AG04450 (cell line): Measurements from ENCODE around the gene UNK. TPM values are rescaled to one million over a fixed set of nuclear protein-coding genes. Genes with fewer than 3 reads are reported as not detected.
"Not testable (repeated sequence)": the region's sequence is repeated elsewhere in the genome, so short reads cannot be mapped to it uniquely, and the experiment has no call there.

Experiments used
- CTCF ChIA-PET: fragments of 300-600, 350-600 bp; formaldehyde crosslinking; extraction: SDS; loops from one replicate; lab custom pipeline; 2022; ENCODE audit warnings: antibody characterized with exemption, inconsistent platforms; lab: Charles Lee
- POLR2A ChIA-PET: fragments of 350-600 bp; formaldehyde crosslinking; extraction: SDS; loops from one replicate; lab custom pipeline; 2021; ENCODE audit warnings: antibody characterized with exemption, inconsistent platforms; lab: Yijun Ruan, JAX
- DNase-seq: peaks from one replicate; pipeline ENCODE4 v3.0.0-alpha.2; 2011; ENCODE audit warnings: low read depth, low spot score
- H3K27ac ChIP-seq: one replicate; pipeline ENCODE4 v1.5.1; 2012; ENCODE audit warnings: low read depth, low read length, control low read depth
- H3K27me3 ChIP-seq: one replicate; pipeline ENCODE4 v1.6.0; 2012; ENCODE audit warnings: low read length; ENCODE audit not compliant: control insufficient read depth, insufficient read depth
- H3K4me3 ChIP-seq: 2 replicates; pipeline ENCODE4 v1.5.1; 2011; ENCODE audit warnings: mild to moderate bottlenecking, low read depth, low read length, control low read depth
- H3K9me3 ChIP-seq: 2 replicates; pipeline ENCODE4 v1.5.1; 2012; ENCODE audit warnings: low read length; ENCODE audit not compliant: control insufficient read depth, insufficient read depth
- polyA plus RNA-seq: library from polyadenylated mRNA; depleted of rRNA; stranded (reverse); fragments of >200 nt; gene quantifications from 2 replicates; pipeline ENCODE4 v1.2.3, GENCODE V29; 2011
- TF ChIP-seq, protein P1 (sequence below): IDR thresholded peaks from 2 replicates; pipeline ENCODE4 v1.5.1; 2011; ENCODE audit warnings: low read depth, low read length, control low read depth, inconsistent platforms

UNK gene
- polyA plus RNA-seq, 1 experiment: 11.4 TPM

DNA sequence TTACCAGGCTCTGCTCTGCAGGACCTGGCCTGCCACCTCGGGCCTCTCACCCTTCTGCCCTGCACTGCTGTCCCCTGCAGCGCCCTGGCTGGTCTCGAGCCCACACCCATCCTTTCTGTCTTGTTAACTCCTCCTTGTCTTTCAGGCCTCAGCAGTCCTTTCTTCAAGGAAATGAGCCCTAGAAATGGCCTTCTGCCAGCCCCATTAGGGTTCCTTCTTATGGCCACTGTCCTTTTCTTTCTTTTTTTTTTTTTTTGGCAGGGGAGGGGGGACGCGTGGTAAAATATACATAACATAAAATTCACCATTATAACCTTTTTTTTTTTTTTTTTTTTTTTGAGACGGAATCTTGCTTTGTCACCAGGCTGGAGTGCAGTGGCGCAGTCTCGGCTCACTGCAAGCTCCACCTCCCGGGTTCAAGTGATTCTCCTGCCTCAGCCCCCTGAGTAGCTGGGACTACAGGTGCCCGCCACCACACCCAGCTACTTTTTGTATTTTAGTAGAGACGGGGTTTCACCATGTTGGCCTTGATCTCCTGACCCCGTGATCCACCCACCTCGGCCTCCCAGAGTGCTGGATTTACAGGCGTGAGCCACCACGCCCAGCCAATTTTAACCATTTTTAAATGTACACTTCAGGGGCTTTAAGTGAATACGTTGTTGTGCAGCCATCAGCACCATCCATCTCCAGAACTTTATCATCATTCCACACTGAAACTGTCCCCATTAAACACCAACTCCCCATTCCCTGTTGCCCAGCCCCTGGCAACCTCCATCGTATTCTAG, 81.0 kb downstream of the UNK start:
- H3K27ac ChIP-seq, DNase-seq, H3K27me3 ChIP-seq, H3K9me3 ChIP-seq, H3K4me3 ChIP-seq: not testable (repeated sequence)
- POLR2A ChIA-PET: interaction anchor here (1.3 to 1.6 kb wide), 2 partner anchors 8 to 86 kb away, joined by 7 to 10 read pairs; no protein-coding TSS in a partner anchor
- CTCF ChIA-PET: interaction anchor here (0.6 to 1.5 kb wide), 5 partner anchors 10 to 599 kb away, joined by 3 to 7 read pairs (median 3); partner anchors contain the start of gene WBP2

DNA sequence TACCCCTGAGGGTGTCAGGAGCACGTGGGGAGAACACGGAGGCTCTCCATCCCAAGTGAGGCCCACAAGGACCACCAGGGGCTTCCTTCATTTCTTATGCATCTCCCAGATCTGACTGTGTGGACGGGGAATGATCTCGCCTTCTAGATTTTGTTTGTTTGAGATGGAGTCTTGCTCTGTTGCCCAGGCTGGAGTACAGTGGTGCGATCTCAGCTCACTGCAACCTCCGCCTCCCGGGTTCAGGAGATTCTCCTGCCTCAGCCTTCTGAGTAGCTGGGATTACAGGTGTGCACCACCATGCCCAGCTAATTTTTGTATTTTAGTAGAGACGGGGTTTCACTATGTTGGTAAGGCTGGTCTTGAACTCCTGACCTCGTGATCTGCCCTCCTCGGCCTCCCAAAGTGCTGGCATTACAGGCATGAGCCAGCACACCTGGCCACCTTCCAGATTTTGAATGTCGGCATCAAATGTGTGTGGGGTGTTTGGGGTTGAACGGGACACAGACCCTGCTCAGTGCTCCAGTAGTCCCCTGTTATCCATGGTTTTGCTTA, 84.2 kb downstream of the UNK start:
- not testable (repeated sequence) for DNase-seq, H3K27me3 ChIP-seq, H3K4me3 ChIP-seq, H3K9me3 ChIP-seq
- POLR2A ChIA-PET: interaction anchor here (2.0 kb wide), 1 partner anchor 89 kb away, joined by 7 read pairs; no protein-coding TSS in a partner anchor
- peak overlapping the region; percentile 91 for H3K27ac ChIP-seq
- CTCF ChIA-PET: interaction anchor here (2.2 kb wide), 1 partner anchor 14 kb away, joined by 8 read pairs; the partner anchor contains the start of gene WBP2

DNA sequence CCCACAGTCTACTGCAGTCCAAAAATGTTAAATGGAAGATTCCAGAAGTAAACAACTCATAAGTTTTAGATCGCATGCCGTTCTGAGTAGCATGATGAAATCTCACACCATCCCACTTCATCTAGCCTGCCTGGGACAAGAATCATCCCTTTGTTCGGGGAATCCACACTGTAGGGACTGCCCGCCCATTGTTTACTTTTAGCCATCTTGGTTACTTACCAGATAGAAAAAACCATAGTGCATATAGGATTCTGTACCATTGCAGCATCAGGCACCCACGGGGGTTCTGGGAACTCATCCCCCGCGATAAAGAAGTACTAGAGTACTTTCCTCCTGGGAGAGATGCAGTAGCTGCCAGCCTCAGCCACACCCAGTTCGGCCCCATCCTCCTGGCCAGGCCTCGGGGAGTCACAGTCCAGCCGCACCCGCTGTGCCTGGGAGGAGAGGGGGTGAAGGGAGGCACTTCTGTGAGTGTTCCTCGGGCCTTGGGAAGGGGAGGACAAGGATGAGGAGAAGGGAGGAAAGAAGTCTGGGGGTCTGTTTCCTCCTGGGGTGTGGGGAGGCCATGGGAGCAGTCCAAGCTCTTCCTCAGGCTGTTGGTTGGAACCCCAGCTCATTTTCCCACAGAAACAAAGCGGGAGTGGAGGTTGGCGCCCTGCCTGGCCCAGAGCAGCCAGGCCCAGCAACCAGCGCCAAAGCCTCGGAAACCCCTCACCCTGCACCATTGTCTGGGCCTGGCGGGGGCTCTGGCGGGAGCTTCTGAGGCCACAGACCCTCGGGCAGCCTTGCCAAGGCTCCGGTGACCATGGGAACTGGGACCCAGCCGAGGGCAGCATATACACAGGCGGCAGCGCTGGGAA, 84.9 kb downstream of the UNK start:
- TF ChIP-seq, protein P1, sequence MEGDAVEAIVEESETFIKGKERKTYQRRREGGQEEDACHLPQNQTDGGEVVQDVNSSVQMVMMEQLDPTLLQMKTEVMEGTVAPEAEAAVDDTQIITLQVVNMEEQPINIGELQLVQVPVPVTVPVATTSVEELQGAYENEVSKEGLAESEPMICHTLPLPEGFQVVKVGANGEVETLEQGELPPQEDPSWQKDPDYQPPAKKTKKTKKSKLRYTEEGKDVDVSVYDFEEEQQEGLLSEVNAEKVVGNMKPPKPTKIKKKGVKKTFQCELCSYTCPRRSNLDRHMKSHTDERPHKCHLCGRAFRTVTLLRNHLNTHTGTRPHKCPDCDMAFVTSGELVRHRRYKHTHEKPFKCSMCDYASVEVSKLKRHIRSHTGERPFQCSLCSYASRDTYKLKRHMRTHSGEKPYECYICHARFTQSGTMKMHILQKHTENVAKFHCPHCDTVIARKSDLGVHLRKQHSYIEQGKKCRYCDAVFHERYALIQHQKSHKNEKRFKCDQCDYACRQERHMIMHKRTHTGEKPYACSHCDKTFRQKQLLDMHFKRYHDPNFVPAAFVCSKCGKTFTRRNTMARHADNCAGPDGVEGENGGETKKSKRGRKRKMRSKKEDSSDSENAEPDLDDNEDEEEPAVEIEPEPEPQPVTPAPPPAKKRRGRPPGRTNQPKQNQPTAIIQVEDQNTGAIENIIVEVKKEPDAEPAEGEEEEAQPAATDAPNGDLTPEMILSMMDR: no peak
- peak overlapping the region; percentile 91 for H3K27ac ChIP-seq
- CTCF ChIA-PET: interaction anchor here (0.6 to 1.0 kb wide), 3 partner anchors 8 to 9 kb away, joined by 3 to 4 read pairs (median 3); partner anchors contain the start of gene TRIM47
- no peaks in the 10 kb centered on the region for H3K9me3 ChIP-seq
- H3K4me3 ChIP-seq: peak overlapping the region; percentile 37
- no peak for DNase-seq
- no peaks in the 10 kb centered on the region for H3K27me3 ChIP-seq
- POLR2A ChIA-PET: interaction anchor here (1.0 to 2.0 kb wide), 2 partner anchors 14 to 89 kb away, joined by 5 to 7 read pairs; partner anchors contain the start of gene WBP2

DNA sequence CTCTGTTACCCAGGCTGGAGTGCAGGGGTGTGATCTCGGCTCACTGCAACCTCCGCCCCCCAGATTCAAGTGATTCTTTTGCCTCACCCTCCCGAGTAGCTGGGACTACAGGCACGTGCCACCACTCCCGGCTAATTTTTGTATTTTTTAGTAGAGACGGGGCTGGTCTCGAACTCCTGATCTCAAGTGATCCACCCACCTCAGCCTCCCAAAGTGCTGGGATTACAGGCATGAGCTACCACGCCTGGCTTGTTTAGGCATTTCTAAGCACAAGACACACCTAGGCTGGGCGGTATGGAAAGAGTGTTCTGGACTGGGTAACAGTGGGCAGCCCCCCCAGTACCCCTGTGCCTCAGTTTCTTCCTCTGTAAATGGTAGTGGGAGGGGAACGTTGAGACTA, 85.6 kb downstream of the UNK start:
- peak overlapping the region; percentile 37 for H3K4me3 ChIP-seq
- not testable (repeated sequence) for H3K27ac ChIP-seq, H3K9me3 ChIP-seq, H3K27me3 ChIP-seq, DNase-seq
- POLR2A ChIA-PET: interaction anchor here (1.0 kb wide), 1 partner anchor 15 kb away, joined by 5 read pairs; the partner anchor contains the start of gene WBP2
- CTCF ChIA-PET: interaction anchor here (1.0 kb wide), 1 partner anchor 7 kb away, joined by 4 read pairs; no protein-coding TSS in a partner anchor

DNA sequence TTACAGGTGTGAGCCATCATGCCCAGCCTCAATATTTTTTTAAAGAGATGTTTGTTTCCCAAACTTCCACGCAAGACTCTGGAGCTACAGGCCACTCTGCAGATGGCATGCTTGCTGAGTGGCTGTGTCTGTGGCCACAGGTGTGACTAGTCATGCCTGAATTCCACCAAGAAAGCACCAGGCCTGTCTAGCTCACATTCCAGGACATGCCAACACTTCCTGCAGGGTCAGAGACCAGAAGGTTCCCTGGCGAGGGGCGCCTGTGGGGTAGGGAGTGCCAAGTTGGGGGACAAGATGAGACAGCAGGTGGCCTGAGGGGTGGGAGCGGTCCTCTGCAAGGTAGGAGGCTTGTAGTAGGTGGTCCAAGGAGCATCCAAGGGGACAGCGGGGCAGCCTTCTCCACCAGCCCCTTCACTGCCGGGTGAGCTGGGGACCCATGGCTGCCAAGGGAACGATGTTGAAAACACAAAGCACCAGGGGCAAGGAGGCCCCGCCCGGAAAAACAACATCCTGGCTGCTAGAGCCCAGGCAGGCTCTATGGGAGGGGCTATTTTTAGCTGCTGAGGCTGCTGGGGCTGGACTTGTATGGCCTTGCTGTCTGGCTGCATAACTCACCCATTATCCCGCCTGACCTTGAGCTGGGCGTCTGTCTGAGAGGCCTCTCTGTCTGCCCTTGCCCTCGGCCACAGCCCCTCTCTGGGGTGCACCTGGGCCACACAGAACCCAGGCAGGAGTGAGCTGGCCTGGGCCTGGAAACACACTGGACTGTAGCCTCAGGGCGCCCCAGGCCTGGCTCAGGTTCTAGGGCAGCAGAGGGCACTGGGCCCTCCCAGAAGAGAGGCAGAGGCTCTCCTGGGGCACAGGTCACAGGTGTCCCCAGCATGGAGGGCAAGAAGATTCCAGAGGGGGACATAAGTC, 88.1 kb downstream of the UNK start:
- H3K27me3 ChIP-seq: no peaks in the 10 kb centered on the region
- ChIA-PET POLR2A (interaction anchor here (0.5 to 1.4 kb wide), 4 partner anchors 8 to 100 kb away, joined by 3 to 7 read pairs (median 5); no protein-coding TSS in a partner anchor), CTCF (interaction anchor here (1.1 to 1.7 kb wide), 3 partner anchors 11 to 90 kb away, joined by 3 to 4 read pairs (median 3); partner anchors contain the start of gene MRPL38)
- DNase-seq: no peak
- TF ChIP-seq, protein P1: no peak
- no peaks in the 10 kb centered on the region; the same call in 1 of the 2 replicates for H3K9me3 ChIP-seq
- H3K27ac ChIP-seq: peak overlapping the region; percentile 47
- H3K4me3 ChIP-seq: no peak overlapping the region
